ENCODE results near the gene GARIN1A.
"Not testable (repeated sequence)": the region's sequence is repeated elsewhere in the genome, so short reads cannot be mapped to it uniquely, and the experiment has no call there.

The GARIN1A gene

GRCh38 chr7:128676665-128677064, 4.6 kb downstream of the GARIN1A start:
- in situ Hi-C loops (cut with HindIII; ENCODE audit: low sequenced_read_pairs) = no loop called here

GRCh38 chr7:128679920-128680319, 7.8 kb downstream of the GARIN1A start:
- no peak for TF ChIP-seq CTCF (IDR thresholded peaks at IDR 0.05; ENCODE audit: low read depth, low read length)
- no peak overlapping the region for H3K4me3 ChIP-seq (ENCODE audit: low read depth, low read length)
- in situ Hi-C loops (cut with HindIII; ENCODE audit: low sequenced_read_pairs) = no loop called here
- no peak for DNase-seq (ENCODE audit: low read depth, low spot score)

More at GRCh38 chr7:128676665-128677064, 4.6 kb downstream of the GARIN1A start:
- TF ChIP-seq CTCF (IDR thresholded peaks at IDR 0.05; ENCODE audit: low read depth, low read length) = no peak
- DNase-seq (ENCODE audit: low read depth, low spot score) = no peak
- H3K4me3 ChIP-seq (ENCODE audit: low read depth, low read length) = no peak overlapping the region

GRCh38 chr7:128681794-128682537, 9.9 kb downstream of the GARIN1A start:
- H3K4me3 ChIP-seq (ENCODE audit: low read depth, low read length) = no peak overlapping the region
- TF ChIP-seq CTCF (IDR thresholded peaks at IDR 0.05; ENCODE audit: low read depth, low read length) = no peak
- in situ Hi-C loops (cut with HindIII; ENCODE audit: low sequenced_read_pairs) = no loop called here
- DNase-seq (ENCODE audit: low read depth, low spot score) = no peak

GRCh38 chr7:128683270-128683669, 11.2 kb downstream of the GARIN1A start:
- H3K4me3 ChIP-seq (ENCODE audit: low read depth, low read length); DNase-seq (ENCODE audit: low read depth, low spot score); in situ Hi-C loops (cut with HindIII; ENCODE audit: low sequenced_read_pairs): not testable (repeated sequence)

GRCh38 chr7:128683738-128684137, 11.6 kb downstream of the GARIN1A start:
- in situ Hi-C loops (cut with HindIII; ENCODE audit: low sequenced_read_pairs); DNase-seq (ENCODE audit: low read depth, low spot score); H3K4me3 ChIP-seq (ENCODE audit: low read depth, low read length): not testable (repeated sequence)

- H3K4me3 ChIP-seq (ENCODE audit: low read depth, low read length) = no peak overlapping the region
- DNase-seq (ENCODE audit: low read depth, low spot score) = no peak
- no peak for TF ChIP-seq CTCF (IDR thresholded peaks at IDR 0.05; ENCODE audit: low read depth, low read length)
- in situ Hi-C loops (cut with HindIII; ENCODE audit: low sequenced_read_pairs) = no loop called here
These were observed 15.0 kb downstream of the GARIN1A start for GRCh38 chr7:128687131-128687530.

- no peak overlapping the region for H3K4me3 ChIP-seq (ENCODE audit: low read depth, low read length)
- TF ChIP-seq CTCF (IDR thresholded peaks at IDR 0.05; ENCODE audit: low read depth, low read length) = no peak
- no peak for DNase-seq (ENCODE audit: low read depth, low spot score)
- in situ Hi-C loops (cut with HindIII; ENCODE audit: low sequenced_read_pairs) = no loop called here
These were observed 16.4 kb downstream of the GARIN1A start for GRCh38 chr7:128688492-128688891.

GRCh38 chr7:128689161-128689935, 17.3 kb downstream of the GARIN1A start:
- in situ Hi-C loops (cut with HindIII; ENCODE audit: low sequenced_read_pairs); H3K4me3 ChIP-seq (ENCODE audit: low read depth, low read length); DNase-seq (ENCODE audit: low read depth, low spot score): not testable (repeated sequence)
